Measurements from ENCODE around the gene SLC6A12. TPM values are rescaled to one million over a fixed set of nuclear protein-coding genes. Genes with fewer than 3 reads are reported as not detected.

Gene SLC6A12
- total RNA-seq, 4 donors from 2014 or later = 0.17 to 0.78 (median 0.34) TPM; not detected in 1

DNA sequence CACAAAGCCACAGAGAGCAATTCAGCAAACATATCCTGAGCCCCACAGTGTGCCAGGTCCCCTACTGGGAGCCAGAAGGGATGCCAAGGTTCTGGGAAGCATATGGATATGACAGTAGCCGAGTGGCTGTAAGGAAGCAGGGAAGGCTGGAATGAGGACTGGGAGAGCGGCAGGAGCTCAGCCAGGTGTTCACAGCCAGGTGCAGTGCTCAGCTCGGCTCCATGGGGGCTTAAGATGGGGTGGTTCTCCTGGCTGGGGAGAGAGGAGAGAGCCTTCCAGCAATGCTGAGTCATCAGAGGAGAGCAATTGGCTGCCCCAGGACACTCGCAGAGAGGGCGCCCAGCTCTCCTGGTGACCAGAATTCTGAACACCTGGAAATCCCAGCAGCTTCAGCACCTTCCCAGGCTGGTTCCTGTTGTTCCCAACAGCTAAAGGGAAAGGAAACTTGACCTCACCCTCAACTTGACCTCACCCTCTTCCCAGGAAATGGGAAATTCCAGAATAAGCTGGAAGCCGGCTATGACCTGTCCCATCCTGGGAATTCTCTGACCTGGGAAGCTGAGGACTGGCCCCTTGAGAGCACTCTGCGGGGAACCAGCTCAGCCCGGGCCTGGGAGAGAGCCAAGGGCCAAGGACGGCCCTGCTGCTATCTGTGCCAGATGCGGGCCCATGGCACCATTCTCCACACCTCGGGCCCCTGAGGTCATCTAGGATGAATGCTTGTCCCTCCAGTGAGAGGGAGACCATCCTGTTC lies 34.6 kb downstream of the SLC6A12 start:
- H3K4me1 ChIP-seq = peaks cover 37 to 61% (median 40%) of the 10 kb centered on the region in 4 donors

DNA sequence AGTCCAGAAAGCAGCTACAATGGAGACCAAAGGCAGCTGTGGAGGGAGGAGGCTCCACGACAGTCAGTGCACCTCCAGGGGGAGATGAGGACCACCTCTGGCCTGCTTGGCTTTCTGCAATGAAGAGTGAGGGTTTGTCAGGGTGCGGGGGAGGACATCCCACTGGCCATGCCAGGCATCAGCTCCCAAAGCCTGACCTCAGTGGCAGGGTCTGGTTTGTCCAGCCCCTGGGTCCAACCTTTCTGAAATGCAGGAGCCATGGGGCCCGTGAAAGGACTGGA lies 35.2 kb downstream of the SLC6A12 start:
- TF ChIP-seq EP300 (IDR thresholded peaks at IDR 0.05) (no peak), POLR2A (IDR thresholded peaks at IDR 0.05; ENCODE audit: low read depth) (no peak), POLR2AphosphoS5 (IDR thresholded peaks at IDR 0.05) (no peak)
- TF ChIP-seq, protein P1, sequence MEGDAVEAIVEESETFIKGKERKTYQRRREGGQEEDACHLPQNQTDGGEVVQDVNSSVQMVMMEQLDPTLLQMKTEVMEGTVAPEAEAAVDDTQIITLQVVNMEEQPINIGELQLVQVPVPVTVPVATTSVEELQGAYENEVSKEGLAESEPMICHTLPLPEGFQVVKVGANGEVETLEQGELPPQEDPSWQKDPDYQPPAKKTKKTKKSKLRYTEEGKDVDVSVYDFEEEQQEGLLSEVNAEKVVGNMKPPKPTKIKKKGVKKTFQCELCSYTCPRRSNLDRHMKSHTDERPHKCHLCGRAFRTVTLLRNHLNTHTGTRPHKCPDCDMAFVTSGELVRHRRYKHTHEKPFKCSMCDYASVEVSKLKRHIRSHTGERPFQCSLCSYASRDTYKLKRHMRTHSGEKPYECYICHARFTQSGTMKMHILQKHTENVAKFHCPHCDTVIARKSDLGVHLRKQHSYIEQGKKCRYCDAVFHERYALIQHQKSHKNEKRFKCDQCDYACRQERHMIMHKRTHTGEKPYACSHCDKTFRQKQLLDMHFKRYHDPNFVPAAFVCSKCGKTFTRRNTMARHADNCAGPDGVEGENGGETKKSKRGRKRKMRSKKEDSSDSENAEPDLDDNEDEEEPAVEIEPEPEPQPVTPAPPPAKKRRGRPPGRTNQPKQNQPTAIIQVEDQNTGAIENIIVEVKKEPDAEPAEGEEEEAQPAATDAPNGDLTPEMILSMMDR (IDR thresholded peaks at IDR 0.05) = no peak
- H3K36me3 ChIP-seq = no peaks in the 10 kb centered on the region
- no peak overlapping the region for H3K27ac ChIP-seq (replicated peaks in 1 of 4)
- 88% methylated on average over 3 of the region's 3 CpGs for WGBS
- peaks cover 0 to 40% (median 0%) of the 10 kb centered on the region in 4 donors for H3K27me3 ChIP-seq
- no peak overlapping the region for H3K4me3 ChIP-seq
- H3K4me1 ChIP-seq = peaks cover 37 to 62% (median 40%) of the 10 kb centered on the region in 4 donors
- H3K9me3 ChIP-seq = no peaks in the 10 kb centered on the region
- intact Hi-C loops (cut with DNase I) = no loop called here
- no peak for DNase-seq (ENCODE audit: extremely low spot score)

More for the DNA sequence above, 34.6 kb downstream of the SLC6A12 start:
- DNase-seq (ENCODE audit: extremely low spot score) = no peak
- no peak for TF ChIP-seq POLR2AphosphoS5 (IDR thresholded peaks at IDR 0.05)
- TF ChIP-seq, protein P1 (IDR thresholded peaks at IDR 0.05) = no peak
- no peak for TF ChIP-seq EP300 (IDR thresholded peaks at IDR 0.05)
- no peak for TF ChIP-seq POLR2A (IDR thresholded peaks at IDR 0.05; ENCODE audit: low read depth)
- intact Hi-C loops (cut with DNase I) = no loop called here
- Histone ChIP-seq H3K9me3 (no peaks in the 10 kb centered on the region), H3K4me3 (no peak overlapping the region), H3K36me3 (no peaks in the 10 kb centered on the region), H3K27me3 (peaks cover 0 to 35% (median 0%) of the 10 kb centered on the region in 4 donors), H3K27ac (replicated peaks in 1 of 4) (peak overlapping the region in 1 of 4 donors; percentile 41)
- WGBS = 59% methylated on average over 5 of the region's 11 CpGs

DNA sequence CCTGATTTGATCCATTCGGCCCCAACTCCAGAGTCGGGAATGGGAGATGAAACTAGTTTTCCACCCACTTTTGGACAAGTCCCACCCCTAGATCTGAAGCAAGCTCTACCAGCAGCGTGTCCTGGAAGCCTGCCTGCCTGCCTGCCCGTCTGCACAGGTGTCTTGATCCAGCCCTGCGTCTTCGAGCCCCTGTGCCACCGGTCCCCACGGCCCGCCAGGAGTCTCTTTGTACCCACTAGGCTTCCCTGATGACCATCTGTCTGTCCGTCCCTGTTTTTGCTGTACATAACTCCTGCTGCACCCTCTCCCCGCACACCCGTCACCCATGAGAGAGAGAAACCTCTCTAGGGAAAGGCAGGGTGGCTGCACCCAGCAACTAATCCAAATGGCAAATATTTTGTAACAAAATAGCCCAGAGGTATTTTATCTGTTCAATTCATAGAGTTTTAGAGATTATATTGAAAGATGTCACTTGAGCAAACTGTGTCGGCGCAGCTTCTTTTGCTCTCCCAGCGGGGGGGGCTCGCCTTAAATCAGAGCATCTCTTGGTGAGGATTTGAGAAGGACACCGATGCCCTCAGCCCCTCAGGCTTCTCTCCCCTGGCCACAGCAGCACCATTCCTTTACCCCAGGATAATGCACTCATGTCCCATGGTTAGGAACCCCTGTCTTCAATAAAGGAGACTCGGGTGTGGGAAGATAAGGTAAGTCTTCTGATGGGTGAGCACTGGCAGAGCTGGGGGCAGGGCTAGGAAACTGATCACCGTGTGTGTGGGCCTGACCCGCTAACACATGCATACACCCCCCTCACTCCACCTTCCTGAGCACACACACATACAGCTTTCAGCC lies 35.8 kb downstream of the SLC6A12 start:
- intact Hi-C loops (cut with DNase I) = no loop called here
- Histone ChIP-seq H3K4me1 (peaks cover 40 to 62% (median 43%) of the 10 kb centered on the region in 4 donors), H3K36me3 (no peaks in the 10 kb centered on the region), H3K4me3 (no peak overlapping the region), H3K27ac (replicated peaks in 1 of 4) (no peak overlapping the region), H3K9me3 (no peaks in the 10 kb centered on the region), H3K27me3 (peaks cover 0 to 46% (median 0%) of the 10 kb centered on the region in 4 donors)
- DNase-seq (ENCODE audit: extremely low spot score) = no peak
- TF ChIP-seq, protein P1 (IDR thresholded peaks at IDR 0.05) = no peak
- TF ChIP-seq POLR2A (IDR thresholded peaks at IDR 0.05; ENCODE audit: low read depth) (no peak), EP300 (IDR thresholded peaks at IDR 0.05) (no peak), POLR2AphosphoS5 (IDR thresholded peaks at IDR 0.05) (no peak)
- WGBS = 89% methylated on average over 18 of the region's 20 CpGs

DNA sequence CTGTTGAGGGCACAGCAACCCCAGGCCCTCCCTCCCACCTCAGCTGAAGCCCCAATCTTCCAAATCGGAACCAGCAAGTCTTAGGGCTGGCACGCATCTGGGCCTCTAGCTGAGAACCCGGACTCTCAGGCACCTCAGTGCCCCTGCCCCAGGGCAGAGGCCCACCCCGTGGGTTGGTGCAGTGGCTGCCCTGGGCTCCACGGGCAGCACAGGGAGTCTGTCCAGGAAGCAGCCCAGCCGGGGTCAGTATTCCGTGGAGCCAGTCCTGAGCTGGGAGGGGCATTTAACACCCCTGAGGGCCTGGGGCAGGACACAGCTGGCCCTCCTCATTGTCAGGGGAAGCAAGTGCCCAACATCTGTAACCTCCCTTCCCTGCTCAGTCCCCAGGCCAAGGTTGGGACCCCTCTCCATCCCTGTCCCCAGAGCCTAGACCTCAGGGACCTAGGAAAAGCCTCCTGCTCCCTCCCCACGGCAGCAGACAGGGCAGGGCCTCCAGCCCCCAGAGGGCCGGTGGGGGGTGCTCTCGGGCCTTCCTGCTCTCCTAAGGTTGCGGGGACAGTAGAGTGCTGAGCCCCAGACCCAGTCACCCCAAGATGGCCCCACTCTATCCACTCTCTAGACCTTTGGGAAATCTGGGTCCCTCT lies 36.5 kb downstream of the SLC6A12 start:
- WGBS = 53% methylated on average over 7 of the region's 11 CpGs
- Histone ChIP-seq H3K27me3 (peaks cover 0 to 53% (median 0%) of the 10 kb centered on the region in 4 donors), H3K4me1 (peaks cover 44 to 66% (median 50%) of the 10 kb centered on the region in 4 donors), H3K9me3 (no peaks in the 10 kb centered on the region), H3K27ac (replicated peaks in 1 of 4) (no peak overlapping the region), H3K36me3 (no peaks in the 10 kb centered on the region), H3K4me3 (no peak overlapping the region)
- DNase-seq (ENCODE audit: extremely low spot score) = no peak
- no peak for TF ChIP-seq POLR2A (IDR thresholded peaks at IDR 0.05; ENCODE audit: low read depth)
- no peak for TF ChIP-seq EP300 (IDR thresholded peaks at IDR 0.05)
- TF ChIP-seq POLR2AphosphoS5 (IDR thresholded peaks at IDR 0.05) = no peak
- intact Hi-C loops (cut with DNase I) = no loop called here

Measured in esophagus muscularis mucosa (tissue), 4 donors.